Keratinocyte (primary cell): Measurements from ENCODE around the gene RDX. TPM values are rescaled to one million over a fixed set of nuclear protein-coding genes. Genes with fewer than 3 reads are reported as not detected.

Experiments used
- DNase-seq: peaks from one replicate; pipeline ENCODE4 v3.0.0-alpha.2; 2011; ENCODE audit warnings: low read depth, missing footprints, low spot score
- FAIRE-seq: peaks from 2 replicates; lab custom pipeline; 2011; peaks lifted over from hg19 to GRCh38; lab: Jason Lieb, UNC
- H2AFZ ChIP-seq: 2 replicates; pipeline ENCODE4 v1.6.0; 2012; ENCODE audit warnings: low read length, control low read depth, inconsistent platforms; ENCODE audit not compliant: control insufficient read depth
- H3K27ac ChIP-seq: 2 replicates; pipeline ENCODE4 v1.5.1; 2011; ENCODE audit warnings: low read length; ENCODE audit not compliant: control insufficient read depth, insufficient read depth
- H3K27me3 ChIP-seq: 3 replicates; pipeline ENCODE4 v1.6.0; 2011; ENCODE audit warnings: low read length; ENCODE audit not compliant: control insufficient read depth, insufficient read depth; ENCODE audit errors: extremely low read depth
- H3K36me3 ChIP-seq, 2 experiments: 2 replicates in 1 of 2; 3 replicates in 1 of 2; pipeline ENCODE4 v1.5.1; 2011; ENCODE audit warnings: low read length in 2 of 2, mild to moderate bottlenecking in 1 of 2; ENCODE audit not compliant: control insufficient read depth in 2 of 2, insufficient read depth in 2 of 2; ENCODE audit errors: extremely low read depth in 1 of 2
- H3K4me1 ChIP-seq: 3 replicates; pipeline ENCODE4 v1.5.1; 2011; ENCODE audit warnings: low read length; ENCODE audit not compliant: control insufficient read depth, insufficient read depth; ENCODE audit errors: extremely low read depth
- H3K4me2 ChIP-seq: 3 replicates; pipeline ENCODE4 v1.6.0; 2011; ENCODE audit warnings: low read depth, low read length; ENCODE audit not compliant: control insufficient read depth, insufficient read depth; ENCODE audit errors: extremely low read depth
- H3K4me3 ChIP-seq, 3 experiments: fragments of 200-600 bp in 1 of 3; sonication (generic) in 1 of 3; 2 replicates in 2 of 3; 3 replicates in 1 of 3; pipeline ENCODE4 v1.5.1; 2011 to 2016; ENCODE audit warnings: low read length in 3 of 3, mild to moderate bottlenecking in 3 of 3, control low read depth in 2 of 3, inconsistent platforms in 1 of 3, low read depth in 1 of 3, mixed read lengths in 1 of 3, mixed run types in 1 of 3, moderate library complexity in 1 of 3; ENCODE audit not compliant: control insufficient read depth in 2 of 3, insufficient read depth in 2 of 3; ENCODE audit errors: extremely low read depth in 1 of 3
- H3K79me2 ChIP-seq: 2 replicates; pipeline ENCODE4 v1.6.0; 2012; ENCODE audit warnings: low read length; ENCODE audit not compliant: control insufficient read depth, insufficient read depth
- H3K9ac ChIP-seq: 3 replicates; pipeline ENCODE4 v1.6.0; 2011; ENCODE audit warnings: low read length; ENCODE audit not compliant: control insufficient read depth, insufficient read depth; ENCODE audit errors: extremely low read depth
- H3K9me1 ChIP-seq: 3 replicates; pipeline ENCODE4 v1.6.0; 2011; ENCODE audit warnings: low read length; ENCODE audit not compliant: control insufficient read depth, insufficient read depth; ENCODE audit errors: extremely low read depth
- H3K9me3 ChIP-seq: 2 replicates; pipeline ENCODE4 v1.5.1; 2012; ENCODE audit warnings: low read depth, low read length; ENCODE audit not compliant: control insufficient read depth
- H4K20me1 ChIP-seq: 3 replicates; pipeline ENCODE4 v1.6.0; 2011; ENCODE audit warnings: low read length; ENCODE audit not compliant: control insufficient read depth, insufficient read depth; ENCODE audit errors: extremely low read depth
- CTCF ChIP-seq, 3 experiments: IDR thresholded peaks in 1 of 3; conservative IDR thresholded peaks in 1 of 3; optimal IDR thresholded peaks in 1 of 3; 2 replicates in 2 of 3; 3 replicates in 1 of 3; pipeline versions ENCODE3 to v1.5.1; 2011; ENCODE audit warnings: low read length in 3 of 3, mild to moderate bottlenecking in 3 of 3, moderate library complexity in 2 of 3, control low read depth in 1 of 3, inconsistent platforms in 1 of 3; ENCODE audit not compliant: insufficient read depth in 2 of 3; ENCODE audit errors: extremely low read depth in 1 of 3
- EZH2 ChIP-seq: IDR thresholded peaks from one replicate; pipeline ENCODE4 v1.6.1; 2012; ENCODE audit warnings: inconsistent platforms, mild to moderate bottlenecking, low read length, moderate library complexity
- dilution Hi-C: fragments of 300-500 bp; cut with MboI; formaldehyde crosslinking; loops from one replicate; pipeline ENCODE4 v1.7.0; 2020; ENCODE audit warnings: low sequenced_read_pairs; ENCODE audit not compliant: extremely low pct_ligation_motif_present
- polyA plus RNA-seq, 5 experiments: library from polyadenylated mRNA; depleted of rRNA in 3 of 5; stranded (reverse) in 3 of 5; stranded (forward) in 1 of 5; unstranded in 1 of 5; fragments of >200 nt; gene quantifications; 1 replicate in 1 of 5; 2 replicates in 3 of 5; 3 replicates in 1 of 5; pipeline versions ENCODE4 v1.2.1 to v1.2.3, GENCODE V29; 2011 to 2012; ENCODE audit warnings: missing spikeins in 2 of 5, low read depth in 1 of 5, low replicate concordance in 1 of 5

RDX gene
- polyA plus RNA-seq, 1 donor (not counting 4 experiments of a cell fraction or from before 2014, with no cell fraction given) = 85.4 TPM

- TF ChIP-seq EZH2 = no peak
- no peak for TF ChIP-seq CTCF (optimal IDR thresholded peaks at IDR 0.05 in 1 of 3, IDR thresholded peaks at IDR 0.05 in 1 of 3, conservative IDR thresholded peaks at IDR 0.05 in 1 of 3; ENCODE audit: extremely low read depth in 1 of 3, insufficient read depth in 2 of 3, low read length in 3 of 3)
- peaks cover 10% of the 10 kb centered on the region for H3K79me2 ChIP-seq
- no peaks in the 10 kb centered on the region for H4K20me1 ChIP-seq
- no peak for FAIRE-seq
- H3K27ac ChIP-seq = no peak overlapping the region
- no peak overlapping the region for H2AFZ ChIP-seq
- H3K9ac ChIP-seq = no peak overlapping the region
- dilution Hi-C loops = no loop called here
- peaks cover 0 to 4% of the 10 kb centered on the region in 2 experiments for H3K36me3 ChIP-seq
- DNase-seq = no peak
- no peaks in the 10 kb centered on the region for H3K4me1 ChIP-seq
- H3K9me3 ChIP-seq = no peaks in the 10 kb centered on the region
- no peaks in the 10 kb centered on the region for H3K9me1 ChIP-seq
- H3K4me3 ChIP-seq = no peak overlapping the region
- H3K4me2 ChIP-seq = no peak overlapping the region
- no peaks in the 10 kb centered on the region for H3K27me3 ChIP-seq
Measured at GRCh38 chr11:110242188-110242587, 54.2 kb downstream of the RDX start.

- Histone ChIP-seq H3K4me3 (no peak overlapping the region), H3K36me3 (peaks cover 6 to 16% of the 10 kb centered on the region in 2 experiments), H3K27ac (no peak overlapping the region), H3K9ac (no peak overlapping the region), H3K27me3 (no peaks in the 10 kb centered on the region), H3K4me1 (no peaks in the 10 kb centered on the region), H3K9me1 (no peaks in the 10 kb centered on the region), H4K20me1 (no peaks in the 10 kb centered on the region), H3K4me2 (no peak overlapping the region), H2AFZ (no peak overlapping the region), H3K9me3 (no peaks in the 10 kb centered on the region), H3K79me2 (peaks cover 5% of the 10 kb centered on the region)
- FAIRE-seq (no peak), DNase-seq (no peak)
- no peak for TF ChIP-seq EZH2
- dilution Hi-C loops = no loop called here
Measured at GRCh38 chr11:110235966-110236365, 60.4 kb downstream of the RDX start.

- Histone ChIP-seq H3K27ac (no peak overlapping the region), H3K9me3 (no peaks in the 10 kb centered on the region), H3K4me2 (no peak overlapping the region), H3K79me2 (no peaks in the 10 kb centered on the region), H3K36me3 (peaks cover 6 to 14% of the 10 kb centered on the region in 2 experiments), H3K4me1 (no peaks in the 10 kb centered on the region), H3K4me3 (no peak overlapping the region), H3K9ac (no peak overlapping the region), H2AFZ (no peak overlapping the region), H3K9me1 (no peaks in the 10 kb centered on the region), H4K20me1 (no peaks in the 10 kb centered on the region), H3K27me3 (no peaks in the 10 kb centered on the region)
- TF ChIP-seq CTCF (optimal IDR thresholded peaks at IDR 0.05 in 1 of 3, IDR thresholded peaks at IDR 0.05 in 1 of 3, conservative IDR thresholded peaks at IDR 0.05 in 1 of 3; ENCODE audit: extremely low read depth in 1 of 3, insufficient read depth in 2 of 3, low read length in 3 of 3) = no peak
- FAIRE-seq (no peak), DNase-seq (no peak)
- dilution Hi-C loops = no loop called here
Measured at GRCh38 chr11:110230377-110230776, 66.0 kb downstream of the RDX start.
